Osteocyte (in vitro differentiated cells): ENCODE results near the gene CNPY3. TPM values are rescaled to one million over a fixed set of nuclear protein-coding genes. Genes with fewer than 3 reads are reported as not detected.
"Not testable (repeated sequence)": the region's sequence is repeated elsewhere in the genome, so short reads cannot be mapped to it uniquely, and the experiment has no call there.

Source experiments
- DNase-seq: peaks from one replicate; pipeline ENCODE4 v3.0.0; 2021; ENCODE audit warnings: mixed read lengths; ENCODE audit not compliant: unreplicated experiment; ENCODE audit errors: extremely low spot score
- H3K27ac Mint-ChIP-seq: one replicate; pipeline ENCODE4 v1.8.0; 2021; ENCODE audit warnings: mild to moderate bottlenecking, mixed read lengths; ENCODE audit not compliant: unreplicated experiment
- H3K27me3 Mint-ChIP-seq: one replicate; pipeline ENCODE4 v1.8.0; 2021; ENCODE audit warnings: mixed read lengths; ENCODE audit not compliant: unreplicated experiment
- H3K36me3 Mint-ChIP-seq: one replicate; pipeline ENCODE4 v1.8.0; 2021; ENCODE audit warnings: mixed read lengths; ENCODE audit not compliant: unreplicated experiment
- H3K4me1 Mint-ChIP-seq: one replicate; pipeline ENCODE4 v1.8.0; 2021; ENCODE audit warnings: mixed read lengths; ENCODE audit not compliant: unreplicated experiment
- H3K4me3 Mint-ChIP-seq: one replicate; pipeline ENCODE4 v1.8.0; 2021; ENCODE audit warnings: mild to moderate bottlenecking, moderate library complexity, mixed read lengths; ENCODE audit not compliant: unreplicated experiment
- H3K9me3 Mint-ChIP-seq: one replicate; pipeline ENCODE4 v1.8.0; 2021; ENCODE audit warnings: mixed read lengths; ENCODE audit not compliant: unreplicated experiment
- total RNA-seq: library from RNA; stranded (reverse); gene quantifications from 2 replicates; pipeline ENCODE4 v1.2.1, GENCODE V29; 2021
- TF ChIP-seq, protein P1 (sequence below): fragments of 200-600 bp; sonication (generic); IDR thresholded peaks from 2 replicates; pipeline ENCODE4 v1.5.0; 2021; ENCODE audit warnings: antibody characterized with exemption, mild to moderate bottlenecking, moderate library complexity

The CNPY3 gene
- total RNA-seq, 1 donor from 2014 or later: 69.0 TPM

DNA sequence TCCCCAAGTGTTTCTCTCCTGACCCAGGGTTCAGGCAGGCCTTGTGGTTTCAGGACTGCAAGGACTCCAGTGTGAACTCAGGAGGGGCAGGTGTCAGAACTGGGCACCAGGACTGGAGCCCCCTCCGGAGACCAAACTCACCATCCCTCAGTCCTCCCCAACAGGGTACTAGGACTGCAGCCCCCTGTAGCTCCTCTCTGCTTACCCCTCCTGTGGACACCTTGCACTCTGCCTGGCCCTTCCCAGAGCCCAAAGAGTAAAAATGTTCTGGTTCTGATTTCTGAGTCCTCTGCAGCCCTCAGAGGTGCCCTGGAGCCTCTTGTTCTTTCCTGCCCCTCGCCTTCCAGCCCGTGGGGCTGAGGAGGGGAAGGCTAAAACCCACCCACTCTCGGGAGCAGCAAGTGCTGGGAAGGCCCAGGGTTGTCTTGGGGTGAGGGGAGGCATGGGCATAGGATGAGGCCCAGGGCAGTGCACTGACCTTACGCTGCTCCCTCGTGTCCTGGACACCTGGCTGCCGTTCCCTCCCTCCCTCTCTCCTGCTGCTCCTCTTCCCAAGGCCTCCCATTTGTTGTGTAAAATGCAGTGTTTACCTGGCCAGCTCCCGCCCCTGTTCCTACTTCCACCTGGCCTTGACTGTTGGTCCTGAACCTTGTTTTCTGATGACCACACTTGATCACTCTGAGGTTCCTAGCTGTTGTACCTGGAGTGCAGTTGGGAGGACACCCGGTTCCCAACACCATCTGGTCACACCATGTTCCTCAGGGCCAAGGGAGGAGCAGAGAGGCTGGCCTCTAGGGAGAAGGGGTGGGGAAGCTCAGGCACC, 9.9 kb downstream of the CNPY3 start:
- H3K4me1 Mint-ChIP-seq: no peaks in the 10 kb centered on the region
- H3K4me3 Mint-ChIP-seq: no peak overlapping the region
- no peaks in the 10 kb centered on the region for H3K9me3 Mint-ChIP-seq
- no peak overlapping the region for H3K27ac Mint-ChIP-seq
- H3K36me3 Mint-ChIP-seq: peaks cover 21% of the 10 kb centered on the region
- no peaks in the 10 kb centered on the region for H3K27me3 Mint-ChIP-seq
- TF ChIP-seq, protein P1, sequence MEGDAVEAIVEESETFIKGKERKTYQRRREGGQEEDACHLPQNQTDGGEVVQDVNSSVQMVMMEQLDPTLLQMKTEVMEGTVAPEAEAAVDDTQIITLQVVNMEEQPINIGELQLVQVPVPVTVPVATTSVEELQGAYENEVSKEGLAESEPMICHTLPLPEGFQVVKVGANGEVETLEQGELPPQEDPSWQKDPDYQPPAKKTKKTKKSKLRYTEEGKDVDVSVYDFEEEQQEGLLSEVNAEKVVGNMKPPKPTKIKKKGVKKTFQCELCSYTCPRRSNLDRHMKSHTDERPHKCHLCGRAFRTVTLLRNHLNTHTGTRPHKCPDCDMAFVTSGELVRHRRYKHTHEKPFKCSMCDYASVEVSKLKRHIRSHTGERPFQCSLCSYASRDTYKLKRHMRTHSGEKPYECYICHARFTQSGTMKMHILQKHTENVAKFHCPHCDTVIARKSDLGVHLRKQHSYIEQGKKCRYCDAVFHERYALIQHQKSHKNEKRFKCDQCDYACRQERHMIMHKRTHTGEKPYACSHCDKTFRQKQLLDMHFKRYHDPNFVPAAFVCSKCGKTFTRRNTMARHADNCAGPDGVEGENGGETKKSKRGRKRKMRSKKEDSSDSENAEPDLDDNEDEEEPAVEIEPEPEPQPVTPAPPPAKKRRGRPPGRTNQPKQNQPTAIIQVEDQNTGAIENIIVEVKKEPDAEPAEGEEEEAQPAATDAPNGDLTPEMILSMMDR: no peak
- no peak for DNase-seq

DNA sequence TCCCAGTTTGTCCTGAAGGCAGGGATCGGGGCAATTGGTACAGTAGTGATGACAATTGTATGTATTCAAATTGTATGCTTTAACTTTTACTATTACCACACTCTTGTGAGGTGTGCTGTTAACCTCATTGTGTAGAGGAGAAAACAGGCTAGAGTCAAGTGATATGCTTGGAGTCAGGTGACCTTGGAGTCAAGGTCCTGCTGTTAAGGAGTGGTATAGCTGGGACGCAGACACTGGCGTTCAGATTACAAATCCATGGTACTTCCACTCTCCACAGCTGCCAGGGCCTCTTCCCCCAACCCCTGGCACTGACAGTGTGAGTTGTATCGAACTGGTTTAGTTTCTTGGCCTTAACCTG, 10.5 kb downstream of the CNPY3 start:
- Mint-ChIP-seq H3K27me3 (no peaks in the 10 kb centered on the region), H3K4me1 (no peaks in the 10 kb centered on the region), H3K27ac (no peak overlapping the region), H3K4me3 (no peak overlapping the region), H3K9me3 (no peaks in the 10 kb centered on the region), H3K36me3 (peaks cover 24% of the 10 kb centered on the region)
- DNase-seq: no peak
- TF ChIP-seq, protein P1: no peak

DNA sequence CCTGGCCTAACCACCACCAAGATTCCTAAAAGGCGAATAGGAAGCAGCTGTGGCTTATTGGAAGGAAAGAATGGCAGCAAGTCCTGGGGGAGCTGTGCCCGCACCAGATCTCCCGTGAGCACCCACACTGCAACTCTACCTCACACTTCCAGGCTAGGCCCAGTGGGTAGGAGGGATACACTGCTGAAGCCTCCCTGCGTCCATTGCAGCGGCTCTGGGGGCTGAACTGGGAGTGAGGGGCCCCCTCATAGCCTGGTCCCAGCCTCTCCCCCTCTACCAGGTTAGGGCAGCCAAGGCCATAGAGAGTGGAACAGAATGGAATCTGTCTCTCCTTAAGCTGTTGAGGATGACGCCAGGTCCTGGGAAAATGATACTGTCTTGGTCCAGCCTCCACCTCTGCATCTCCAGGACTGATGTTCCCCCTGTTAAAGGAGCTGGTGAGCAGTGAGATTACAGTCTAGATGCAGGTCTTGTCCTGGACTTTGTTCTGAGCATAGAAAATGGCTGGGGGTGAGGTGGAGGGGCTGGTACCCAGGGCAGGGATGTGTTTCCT, 11.3 kb downstream of the CNPY3 start:
- Mint-ChIP-seq H3K36me3 (peaks cover 22% of the 10 kb centered on the region), H3K27ac (no peak overlapping the region), H3K9me3 (no peaks in the 10 kb centered on the region), H3K27me3 (no peaks in the 10 kb centered on the region), H3K4me1 (no peaks in the 10 kb centered on the region), H3K4me3 (no peak overlapping the region)
- TF ChIP-seq, protein P1: no peak
- no peak for DNase-seq

DNA sequence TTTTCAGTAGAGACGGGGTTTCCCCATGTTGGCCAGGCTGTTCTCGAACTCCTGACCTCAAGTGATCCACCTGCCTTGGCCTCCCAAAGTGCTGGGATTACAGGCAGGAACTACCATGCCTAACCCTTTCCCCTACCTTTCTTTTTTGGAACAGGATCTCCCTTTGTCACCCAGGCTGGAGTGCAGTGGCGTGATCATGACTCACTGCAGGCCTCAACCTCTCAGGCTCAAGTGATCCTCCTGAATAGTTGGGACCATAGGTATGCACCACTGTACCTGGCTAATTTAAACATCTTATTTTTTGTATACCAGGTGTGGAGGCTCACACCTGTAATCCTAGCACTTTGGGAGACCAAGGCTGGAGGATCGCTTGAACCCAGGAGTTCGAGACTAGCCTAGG, 12.1 kb downstream of the CNPY3 start:
- DNase-seq, H3K9me3 Mint-ChIP-seq, H3K4me3 Mint-ChIP-seq, H3K27me3 Mint-ChIP-seq, H3K27ac Mint-ChIP-seq, H3K4me1 Mint-ChIP-seq: not testable (repeated sequence)
- peaks cover 14% of the 10 kb centered on the region for H3K36me3 Mint-ChIP-seq

DNA sequence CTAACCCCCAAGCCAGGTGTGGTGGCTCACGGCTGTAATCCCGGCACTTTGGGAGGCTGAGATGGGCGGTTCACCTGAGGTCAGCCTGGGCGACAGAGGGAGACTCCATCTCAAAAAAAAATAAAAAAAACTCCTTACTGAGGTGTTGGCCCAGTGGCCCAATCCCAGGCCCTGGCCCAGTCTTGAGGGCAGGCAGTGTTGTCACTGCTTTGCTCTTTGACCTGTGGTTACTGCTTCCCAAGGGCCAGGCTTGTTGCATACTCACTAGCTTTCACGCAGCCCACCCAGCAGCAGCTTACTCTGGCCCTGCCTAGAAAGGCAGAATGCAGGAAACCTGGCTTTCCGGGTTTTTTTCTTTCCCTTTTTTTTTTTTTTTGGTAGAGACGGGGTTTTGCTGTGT, 13.2 kb downstream of the CNPY3 start:
- Mint-ChIP-seq H3K4me3 (no peak overlapping the region), H3K27ac (no peak overlapping the region), H3K4me1 (no peaks in the 10 kb centered on the region), H3K27me3 (no peaks in the 10 kb centered on the region), H3K36me3 (peaks cover 14% of the 10 kb centered on the region), H3K9me3 (no peaks in the 10 kb centered on the region)
- DNase-seq: no peak
- TF ChIP-seq, protein P1: no peak
